ENCODE results near the gene GPR161.

GPR161 gene

DNA sequence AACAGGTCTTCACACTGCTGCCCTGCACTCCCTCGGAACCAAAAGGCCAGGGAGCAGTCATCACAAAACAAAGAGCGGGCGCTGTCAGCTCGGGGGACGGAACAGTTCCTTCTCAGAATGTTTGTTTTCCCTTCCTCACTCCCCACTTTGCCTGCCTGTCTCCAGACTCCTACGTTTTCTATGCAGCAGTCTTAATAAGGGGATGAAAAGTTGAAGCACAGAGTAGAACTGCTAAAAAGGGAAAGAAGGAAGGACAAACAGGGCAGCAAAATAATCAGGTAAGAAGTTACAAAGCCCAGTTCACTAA, 738 bp upstream of the GPR161 start:
- Histone ChIP-seq H3F3A (ENCODE audit: low read depth) (peaks cover 10% of the 10 kb centered on the region; the same call in 1 of the 2 replicates), H4K20me1 (ENCODE audit: insufficient read depth, low read length, poor library complexity, severe bottlenecking) (no peaks in the 10 kb centered on the region), H3K36me3 (ENCODE audit: insufficient read depth, low read length) (no peaks in the 10 kb centered on the region), H2AFZ (ENCODE audit: low read length) (peak overlapping the region; percentile 79), H3K27me3 (ENCODE audit: insufficient read depth, low read length, poor library complexity, severe bottlenecking) (peaks cover 36% of the 10 kb centered on the region), H3K9me3 (ENCODE audit: insufficient read depth, low read depth, low read length) (no peaks in the 10 kb centered on the region), H3K79me2 (ENCODE audit: insufficient read depth, low read length) (no peaks in the 10 kb centered on the region), H3K4me2 (ENCODE audit: low read depth, low read length, poor library complexity, severe bottlenecking) (peak overlapping the region; percentile 68), H3K4me1 (ENCODE audit: insufficient read depth, low read length, poor library complexity, severe bottlenecking) (peaks cover 12% of the 10 kb centered on the region), H3K4me3 (ENCODE audit: low read length, poor library complexity, severe bottlenecking) (peak overlapping the region; percentile 61), H3K9me2 (replicated peaks; ENCODE audit: low read depth, low read length) (no peaks in the 10 kb centered on the region), H3K9ac (ENCODE audit: low read depth, low read length, poor library complexity, severe bottlenecking) (no peak overlapping the region)
- no peak for TF ChIP-seq EZH2phosphoT487 (IDR thresholded peaks at IDR 0.05; ENCODE audit: borderline replicate concordance)

DNA sequence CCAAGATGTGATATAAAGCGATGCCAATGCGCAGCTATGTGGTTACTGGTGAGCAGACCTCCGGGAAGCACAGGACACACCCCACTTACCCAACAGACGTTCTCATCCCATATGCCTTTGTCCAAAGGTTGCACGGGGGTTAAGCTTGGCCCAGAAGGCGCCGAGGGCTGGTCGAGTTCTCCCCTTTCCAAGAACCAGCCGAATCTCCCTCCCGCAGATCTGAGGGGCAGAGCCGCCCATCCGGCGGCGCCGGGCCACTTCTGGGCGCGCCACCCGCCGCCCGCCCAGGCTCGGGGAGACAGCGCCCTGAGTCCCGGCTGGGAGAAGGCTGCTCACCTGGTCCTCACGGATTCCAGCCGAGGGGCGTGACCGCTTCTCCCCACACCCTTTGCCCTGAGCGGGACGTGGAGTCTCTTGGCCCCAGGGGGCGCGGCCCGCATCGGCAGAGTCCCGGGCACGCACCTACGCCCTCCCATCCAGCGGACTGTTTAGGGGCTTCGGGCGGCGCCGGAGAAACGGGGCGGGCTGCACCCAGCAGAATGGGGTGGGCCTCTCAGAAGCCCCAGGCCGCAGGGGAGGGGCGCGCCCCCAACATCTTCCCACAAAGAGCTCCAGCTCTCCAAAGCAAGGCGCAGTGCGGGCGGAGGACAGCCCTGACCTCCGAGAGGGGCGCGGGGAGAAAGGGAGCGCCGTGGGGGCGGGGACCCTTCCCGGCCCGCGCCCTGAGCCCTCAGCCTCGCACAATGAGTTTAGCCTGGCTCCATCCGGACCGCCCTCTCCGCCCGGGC, 615 bp downstream of the GPR161 start:
- Histone ChIP-seq H3K9ac (ENCODE audit: low read depth, low read length, poor library complexity, severe bottlenecking) (peak overlapping the region; percentile 51), H3K79me2 (ENCODE audit: insufficient read depth, low read length) (no peaks in the 10 kb centered on the region), H3F3A (ENCODE audit: low read depth) (peaks cover 10% of the 10 kb centered on the region; the same call in 1 of the 2 replicates), H3K9me3 (ENCODE audit: insufficient read depth, low read depth, low read length) (no peaks in the 10 kb centered on the region), H3K4me1 (ENCODE audit: insufficient read depth, low read length, poor library complexity, severe bottlenecking) (peaks cover 12% of the 10 kb centered on the region), H3K4me3 (ENCODE audit: low read length, poor library complexity, severe bottlenecking) (peak overlapping the region; percentile 71), H3K27me3 (ENCODE audit: insufficient read depth, low read length, poor library complexity, severe bottlenecking) (peaks cover 36% of the 10 kb centered on the region), H3K4me2 (ENCODE audit: low read depth, low read length, poor library complexity, severe bottlenecking) (peak overlapping the region; percentile 86), H3K36me3 (ENCODE audit: insufficient read depth, low read length) (no peaks in the 10 kb centered on the region), H2AFZ (ENCODE audit: low read length) (peak overlapping the region; percentile 85), H4K20me1 (ENCODE audit: insufficient read depth, low read length, poor library complexity, severe bottlenecking) (no peaks in the 10 kb centered on the region), H3K9me2 (replicated peaks; ENCODE audit: low read depth, low read length) (no peaks in the 10 kb centered on the region)
- TF ChIP-seq, protein P1, sequence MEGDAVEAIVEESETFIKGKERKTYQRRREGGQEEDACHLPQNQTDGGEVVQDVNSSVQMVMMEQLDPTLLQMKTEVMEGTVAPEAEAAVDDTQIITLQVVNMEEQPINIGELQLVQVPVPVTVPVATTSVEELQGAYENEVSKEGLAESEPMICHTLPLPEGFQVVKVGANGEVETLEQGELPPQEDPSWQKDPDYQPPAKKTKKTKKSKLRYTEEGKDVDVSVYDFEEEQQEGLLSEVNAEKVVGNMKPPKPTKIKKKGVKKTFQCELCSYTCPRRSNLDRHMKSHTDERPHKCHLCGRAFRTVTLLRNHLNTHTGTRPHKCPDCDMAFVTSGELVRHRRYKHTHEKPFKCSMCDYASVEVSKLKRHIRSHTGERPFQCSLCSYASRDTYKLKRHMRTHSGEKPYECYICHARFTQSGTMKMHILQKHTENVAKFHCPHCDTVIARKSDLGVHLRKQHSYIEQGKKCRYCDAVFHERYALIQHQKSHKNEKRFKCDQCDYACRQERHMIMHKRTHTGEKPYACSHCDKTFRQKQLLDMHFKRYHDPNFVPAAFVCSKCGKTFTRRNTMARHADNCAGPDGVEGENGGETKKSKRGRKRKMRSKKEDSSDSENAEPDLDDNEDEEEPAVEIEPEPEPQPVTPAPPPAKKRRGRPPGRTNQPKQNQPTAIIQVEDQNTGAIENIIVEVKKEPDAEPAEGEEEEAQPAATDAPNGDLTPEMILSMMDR (conservative IDR thresholded peaks at IDR 0.05; ENCODE audit: low read length): no peak
- no peak for TF ChIP-seq EZH2phosphoT487 (IDR thresholded peaks at IDR 0.05; ENCODE audit: borderline replicate concordance)

GRCh38 chr1:168135116-168135920, 1.4 kb downstream of the GPR161 start:
- H3K27me3 ChIP-seq (ENCODE audit: insufficient read depth, low read length, poor library complexity, severe bottlenecking): peaks cover 36% of the 10 kb centered on the region
- H3K36me3 ChIP-seq (ENCODE audit: insufficient read depth, low read length): no peaks in the 10 kb centered on the region
- peak overlapping the region; percentile 51 for H3K9ac ChIP-seq (ENCODE audit: low read depth, low read length, poor library complexity, severe bottlenecking)
- peak overlapping the region; percentile 71 for H3K4me3 ChIP-seq (ENCODE audit: low read length, poor library complexity, severe bottlenecking)
- H2AFZ ChIP-seq (ENCODE audit: low read length): peak overlapping the region; percentile 85
- no peaks in the 10 kb centered on the region for H3K79me2 ChIP-seq (ENCODE audit: insufficient read depth, low read length)
- H3K9me3 ChIP-seq (ENCODE audit: insufficient read depth, low read depth, low read length): no peaks in the 10 kb centered on the region
- H3K4me2 ChIP-seq (ENCODE audit: low read depth, low read length, poor library complexity, severe bottlenecking): peak overlapping the region; percentile 86
- H3K4me1 ChIP-seq (ENCODE audit: insufficient read depth, low read length, poor library complexity, severe bottlenecking): peaks cover 12% of the 10 kb centered on the region
- no peak for TF ChIP-seq EZH2phosphoT487 (IDR thresholded peaks at IDR 0.05; ENCODE audit: borderline replicate concordance)
- TF ChIP-seq, protein P1 (conservative IDR thresholded peaks at IDR 0.05; ENCODE audit: low read length): no peak
- no peaks in the 10 kb centered on the region for H3K9me2 ChIP-seq (replicated peaks; ENCODE audit: low read depth, low read length)
- H3F3A ChIP-seq (ENCODE audit: low read depth): peaks cover 10% of the 10 kb centered on the region; the same call in 1 of the 2 replicates
- H4K20me1 ChIP-seq (ENCODE audit: insufficient read depth, low read length, poor library complexity, severe bottlenecking): no peaks in the 10 kb centered on the region
